Left renal cortex interstitium (tissue), 4 donors: ENCODE results near the gene MRPS18B. TPM values are rescaled to one million over a fixed set of nuclear protein-coding genes. Genes with fewer than 3 reads are reported as not detected.
"Not testable (repeated sequence)": the region's sequence is repeated elsewhere in the genome, so short reads cannot be mapped to it uniquely, and the experiment has no call there.

ENCODE experiments used
- DNase-seq, 4 donors: peaks; one replicate each; pipeline ENCODE4 v3.0.0-alpha.2; 2013; ENCODE audit warnings: low read depth in 4 of 4, low spot score in 2 of 4, missing footprints in 1 of 4
- polyA plus RNA-seq, 4 donors: library from polyadenylated mRNA; unstranded; fragments of 120-200 nt; gene quantifications; one replicate each; pipeline ENCODE4 v1.2.1, GENCODE V29; 2013; ENCODE audit not compliant: insufficient read length in 4 of 4

Gene MRPS18B
- polyA plus RNA-seq, 4 donors = 58.9 to 66.8 (median 62.2) TPM

GRCh38 chr6:30626484-30627366 is 9.1 kb downstream of the MRPS18B start, which contains the start of gene ATAT1:
TSS of gene ATAT1 (plus strand) at chr6:30626874.
- DNase-seq = peak in 2 of 4 donors; percentile 74 to 79

- no peak for DNase-seq
Observed at GRCh38 chr6:30635834-30636233, 18.2 kb downstream of the MRPS18B start.

GRCh38 chr6:30640481-30640880 is 22.8 kb downstream of the MRPS18B start:
- no peak for DNase-seq

- no peak for DNase-seq
Observed at GRCh38 chr6:30641048-30641447, 23.4 kb downstream of the MRPS18B start.

- no peak for DNase-seq
Observed at GRCh38 chr6:30643656-30644055, 26.0 kb downstream of the MRPS18B start.

GRCh38 chr6:30644769-30645168 is 27.1 kb downstream of the MRPS18B start:
- no peak for DNase-seq

GRCh38 chr6:30645989-30646388 is 28.3 kb downstream of the MRPS18B start:
- DNase-seq = no peak

GRCh38 chr6:30646450-30647241 is 29.0 kb downstream of the MRPS18B start, which contains the start of gene C6orf136:
TSS of gene C6orf136 (plus strand) at chr6:30647133. CDS start at chr6:30647232, 99 bp downstream.
- peak; percentile 71 to 84 (median 73) for DNase-seq

GRCh38 chr6:30647242-30648116 is 29.8 kb downstream of the MRPS18B start:
- DNase-seq = peak in 2 of 4 donors; percentile 68 to 69

GRCh38 chr6:30651143-30651542 is 33.5 kb downstream of the MRPS18B start:
- DNase-seq = no peak

- no peak for DNase-seq
Observed at GRCh38 chr6:30654798-30655742, 37.4 kb downstream of the MRPS18B start.

GRCh38 chr6:30655743-30656094 is 38.1 kb downstream of the MRPS18B start:
- no peak for DNase-seq

GRCh38 chr6:30656513-30656912 is 38.9 kb downstream of the MRPS18B start:
- DNase-seq = no peak

GRCh38 chr6:30657454-30657853 is 39.8 kb downstream of the MRPS18B start:
- no peak for DNase-seq

- DNase-seq = not testable (repeated sequence)
Observed at GRCh38 chr6:30657922-30658321, 40.3 kb downstream of the MRPS18B start.

- DNase-seq = no peak
Observed at GRCh38 chr6:30664994-30665767, 47.5 kb downstream of the MRPS18B start.

GRCh38 chr6:30666300-30666699 is 48.7 kb downstream of the MRPS18B start:
- DNase-seq = not testable (repeated sequence)

GRCh38 chr6:30670760-30671527 is 53.3 kb downstream of the MRPS18B start:
- DNase-seq = no peak
